ENCODE results near the gene SETDB1. TPM values are rescaled to one million over a fixed set of nuclear protein-coding genes. Genes with fewer than 3 reads are reported as not detected.

SETDB1 gene
- total RNA-seq, 1 experiment from 2014 or later: 51.1 TPM

DNA sequence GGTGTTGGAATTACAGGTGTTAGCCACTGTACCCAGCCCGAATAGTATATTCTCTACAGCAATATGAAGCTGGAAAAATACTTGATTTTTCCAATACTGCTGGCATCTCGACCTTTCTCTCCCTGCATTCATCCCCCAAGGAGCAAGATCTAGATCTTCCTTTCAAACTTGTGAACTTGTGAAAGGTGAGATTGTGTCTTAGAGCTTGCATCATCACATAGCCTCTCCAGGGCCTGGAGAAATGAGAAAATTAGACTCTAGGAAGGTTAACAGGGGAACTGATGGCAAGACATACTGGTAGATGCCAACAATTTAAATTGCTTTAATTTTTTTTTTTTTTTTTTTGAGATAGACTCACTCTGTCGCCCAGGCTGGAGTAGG, 84.2 kb downstream of the SETDB1 start:
- Histone ChIP-seq H4K20me1 (ENCODE audit: insufficient read depth) (no peaks in the 10 kb centered on the region), H3K27me3 (ENCODE audit: insufficient read depth, low read depth) (no peaks in the 10 kb centered on the region), H3K4me3 (no peak overlapping the region), H3K27ac (no peak overlapping the region), H3F3A (ENCODE audit: insufficient read depth, low read depth) (peaks cover 24% of the 10 kb centered on the region), H3K79me2 (ENCODE audit: low read depth) (peaks cover 24% of the 10 kb centered on the region), H3K9me3 (ENCODE audit: insufficient read depth, low read depth) (no peaks in the 10 kb centered on the region), H3K9me2 (ENCODE audit: insufficient read depth) (no peaks in the 10 kb centered on the region), H3K36me3 (ENCODE audit: low read depth) (no peaks in the 10 kb centered on the region), H3K4me1 (replicated peaks; ENCODE audit: insufficient read depth) (peaks cover 34% of the 10 kb centered on the region), H3K4me2 (0 out of 2 replicates have a peak overlapping the region, but pooled peaks have one; percentile 97), H2AFZ (no peak overlapping the region)
- TF ChIP-seq EZH2 (IDR thresholded peaks at IDR 0.05; ENCODE audit: low read depth): no peak
- TF ChIP-seq, protein P1, sequence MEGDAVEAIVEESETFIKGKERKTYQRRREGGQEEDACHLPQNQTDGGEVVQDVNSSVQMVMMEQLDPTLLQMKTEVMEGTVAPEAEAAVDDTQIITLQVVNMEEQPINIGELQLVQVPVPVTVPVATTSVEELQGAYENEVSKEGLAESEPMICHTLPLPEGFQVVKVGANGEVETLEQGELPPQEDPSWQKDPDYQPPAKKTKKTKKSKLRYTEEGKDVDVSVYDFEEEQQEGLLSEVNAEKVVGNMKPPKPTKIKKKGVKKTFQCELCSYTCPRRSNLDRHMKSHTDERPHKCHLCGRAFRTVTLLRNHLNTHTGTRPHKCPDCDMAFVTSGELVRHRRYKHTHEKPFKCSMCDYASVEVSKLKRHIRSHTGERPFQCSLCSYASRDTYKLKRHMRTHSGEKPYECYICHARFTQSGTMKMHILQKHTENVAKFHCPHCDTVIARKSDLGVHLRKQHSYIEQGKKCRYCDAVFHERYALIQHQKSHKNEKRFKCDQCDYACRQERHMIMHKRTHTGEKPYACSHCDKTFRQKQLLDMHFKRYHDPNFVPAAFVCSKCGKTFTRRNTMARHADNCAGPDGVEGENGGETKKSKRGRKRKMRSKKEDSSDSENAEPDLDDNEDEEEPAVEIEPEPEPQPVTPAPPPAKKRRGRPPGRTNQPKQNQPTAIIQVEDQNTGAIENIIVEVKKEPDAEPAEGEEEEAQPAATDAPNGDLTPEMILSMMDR (conservative IDR thresholded peaks at IDR 0.05): no peak
- POLR2A ChIA-PET (ENCODE audit: unreplicated experiment): no interaction called here
- CTCF ChIA-PET: no interaction called here
- intact Hi-C loops (cut with micrococcal nuclease; ENCODE audit: unreplicated experiment): no loop called here
- no TSS peak for BruUV-seq (replicated peaks)
- no peak for DNase-seq

DNA sequence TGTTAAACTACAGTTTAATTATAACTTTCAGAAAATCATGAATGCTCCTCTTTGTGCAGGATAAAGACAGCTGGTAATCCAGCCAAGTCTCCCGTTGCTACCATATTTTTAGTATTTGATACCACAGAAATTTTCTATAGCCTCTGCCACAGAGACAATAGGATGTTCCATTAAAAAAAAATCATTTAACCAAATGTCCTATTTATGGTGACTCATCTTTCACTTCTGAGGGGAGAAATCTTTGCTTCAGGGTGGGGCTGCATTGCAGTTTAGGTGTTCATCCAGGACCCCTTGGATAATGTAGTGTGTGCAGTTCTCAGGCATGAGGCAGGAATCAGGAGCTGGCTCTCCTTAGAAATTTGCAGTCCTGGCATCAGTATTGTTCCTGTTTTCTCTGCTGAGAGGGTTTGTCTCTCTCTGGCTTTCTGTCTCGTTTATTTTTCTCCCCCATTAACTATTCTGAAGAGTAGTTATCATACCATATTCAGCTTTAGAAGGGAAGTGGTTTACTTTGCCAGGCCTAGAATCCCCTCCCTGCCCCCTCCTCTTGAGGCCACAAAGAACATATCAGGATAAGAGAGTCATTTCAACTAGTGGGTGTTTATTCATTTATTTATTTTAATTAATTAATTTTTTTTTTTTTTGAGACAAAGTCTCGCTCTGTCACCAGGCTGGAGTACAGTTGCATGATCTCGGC, 85.1 kb downstream of the SETDB1 start:
- Histone ChIP-seq H3K27me3 (ENCODE audit: insufficient read depth, low read depth) (no peaks in the 10 kb centered on the region), H4K20me1 (ENCODE audit: insufficient read depth) (no peaks in the 10 kb centered on the region), H3K9me3 (ENCODE audit: insufficient read depth, low read depth) (no peaks in the 10 kb centered on the region), H3K9me2 (ENCODE audit: insufficient read depth) (no peaks in the 10 kb centered on the region), H3K27ac (no peak overlapping the region), H3K36me3 (ENCODE audit: low read depth) (no peaks in the 10 kb centered on the region), H2AFZ (no peak overlapping the region), H3K4me1 (replicated peaks; ENCODE audit: insufficient read depth) (peaks cover 24% of the 10 kb centered on the region), H3K4me2 (no peak overlapping the region), H3K4me3 (no peak overlapping the region), H3K79me2 (ENCODE audit: low read depth) (peaks cover 24% of the 10 kb centered on the region), H3F3A (ENCODE audit: insufficient read depth, low read depth) (peaks cover 15% of the 10 kb centered on the region)
- CTCF ChIA-PET: interaction anchor here (0.5 kb wide), 1 partner anchor 90 kb away, joined by 6 read pairs; no protein-coding TSS in a partner anchor
- POLR2A ChIA-PET (ENCODE audit: unreplicated experiment): no interaction called here
- BruUV-seq (replicated peaks): no TSS peak
- TF ChIP-seq EZH2 (IDR thresholded peaks at IDR 0.05; ENCODE audit: low read depth): no peak
- TF ChIP-seq, protein P1 (conservative IDR thresholded peaks at IDR 0.05): no peak
- intact Hi-C loops (cut with micrococcal nuclease; ENCODE audit: unreplicated experiment): no loop called here
- DNase-seq: no peak

DNA sequence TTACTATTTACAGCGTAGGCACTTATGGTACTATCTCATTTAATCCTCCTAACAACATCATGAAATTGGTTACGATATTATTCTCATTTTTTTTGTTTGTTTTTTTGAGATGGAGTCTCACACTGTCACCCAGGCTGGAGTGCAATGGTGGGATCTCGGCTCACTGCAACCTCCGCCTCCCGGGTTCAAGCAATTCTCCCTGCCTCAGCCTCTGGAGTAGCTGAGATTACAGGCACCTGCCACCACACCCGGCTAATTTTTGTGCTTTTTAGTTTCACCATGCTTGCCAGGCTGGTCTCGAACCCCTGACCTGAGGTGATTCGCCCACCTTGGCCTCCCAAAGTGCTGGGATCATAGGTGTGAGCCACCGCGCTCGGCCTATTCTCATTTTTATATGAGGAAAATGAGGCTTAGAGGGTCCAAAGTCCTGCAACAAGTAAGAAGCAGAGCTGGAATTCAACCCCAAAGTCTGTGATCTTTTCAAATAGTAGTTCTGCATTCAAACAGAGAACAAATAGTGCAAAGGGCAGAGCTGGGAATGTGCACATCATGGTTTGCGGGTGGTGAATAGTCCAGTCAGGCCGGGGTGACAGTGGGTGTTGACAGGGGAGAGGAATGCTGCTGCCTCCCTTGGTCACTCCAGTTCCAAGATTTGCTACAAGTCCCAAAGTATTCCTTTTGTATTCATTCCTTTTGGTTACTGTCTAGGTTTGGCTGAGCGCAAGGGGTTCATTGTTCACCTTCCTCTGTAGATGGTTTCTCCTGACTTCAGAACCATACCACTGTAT, 86.7 kb downstream of the SETDB1 start:
- no peak for TF ChIP-seq EZH2 (IDR thresholded peaks at IDR 0.05; ENCODE audit: low read depth)
- TF ChIP-seq, protein P1 (conservative IDR thresholded peaks at IDR 0.05): no peak
- Histone ChIP-seq H3K4me1 (replicated peaks; ENCODE audit: insufficient read depth) (peaks cover 8% of the 10 kb centered on the region), H3K4me3 (no peak overlapping the region), H3K27ac (no peak overlapping the region), H3K79me2 (ENCODE audit: low read depth) (peaks cover 24% of the 10 kb centered on the region), H3F3A (ENCODE audit: insufficient read depth, low read depth) (peaks cover 1% of the 10 kb centered on the region), H3K9me3 (ENCODE audit: insufficient read depth, low read depth) (no peaks in the 10 kb centered on the region), H2AFZ (no peak overlapping the region), H3K9me2 (ENCODE audit: insufficient read depth) (no peaks in the 10 kb centered on the region), H4K20me1 (ENCODE audit: insufficient read depth) (no peaks in the 10 kb centered on the region), H3K4me2 (no peak overlapping the region), H3K27me3 (ENCODE audit: insufficient read depth, low read depth) (no peaks in the 10 kb centered on the region), H3K36me3 (ENCODE audit: low read depth) (0 out of 2 replicates have a peak, but pooled peaks cover 3% of the 10 kb centered on the region)
- no peak for DNase-seq
- no TSS peak for BruUV-seq (replicated peaks)
- CTCF ChIA-PET: no interaction called here
- POLR2A ChIA-PET (ENCODE audit: unreplicated experiment): no interaction called here
- intact Hi-C loops (cut with micrococcal nuclease; ENCODE audit: unreplicated experiment): no loop called here
